Body of pancreas (tissue), 4 donors: Measurements from ENCODE around the gene SNAPC2.

ENCODE experiments used
- CTCF ChIP-seq, 7 experiments: fragments of 450-650 bp in 4 of 7; fragments of 200-600 bp in 3 of 7; sonication (generic) in 3 of 7; IDR thresholded peaks; one replicate each; pipeline ENCODE4 v1.5.1; 2016 to 2019; ENCODE audit warnings: antibody characterized with exemption in 7 of 7
- POLR2A ChIP-seq, 3 donors: fragments of 450-650 bp; IDR thresholded peaks; one replicate each; pipeline ENCODE4 v1.6.1; 2016; ENCODE audit warnings: antibody characterized with exemption in 3 of 3, mild to moderate bottlenecking in 2 of 3

GRCh38 chr19:7947939-7948338 lies 27.8 kb downstream of the SNAPC2 start:
- TF ChIP-seq CTCF (IDR thresholded peaks at IDR 0.05) (no peak), POLR2A (IDR thresholded peaks at IDR 0.05) (no peak)
